ENCODE results near the gene CACNA1B. TPM values are rescaled to one million over a fixed set of nuclear protein-coding genes. Genes with fewer than 3 reads are reported as not detected.

Gene CACNA1B
- total and polyA plus RNA-seq, 2 of the 4 experiments (the other 2 are of a cell fraction) = 0.02 TPM; not detected in 1

DNA sequence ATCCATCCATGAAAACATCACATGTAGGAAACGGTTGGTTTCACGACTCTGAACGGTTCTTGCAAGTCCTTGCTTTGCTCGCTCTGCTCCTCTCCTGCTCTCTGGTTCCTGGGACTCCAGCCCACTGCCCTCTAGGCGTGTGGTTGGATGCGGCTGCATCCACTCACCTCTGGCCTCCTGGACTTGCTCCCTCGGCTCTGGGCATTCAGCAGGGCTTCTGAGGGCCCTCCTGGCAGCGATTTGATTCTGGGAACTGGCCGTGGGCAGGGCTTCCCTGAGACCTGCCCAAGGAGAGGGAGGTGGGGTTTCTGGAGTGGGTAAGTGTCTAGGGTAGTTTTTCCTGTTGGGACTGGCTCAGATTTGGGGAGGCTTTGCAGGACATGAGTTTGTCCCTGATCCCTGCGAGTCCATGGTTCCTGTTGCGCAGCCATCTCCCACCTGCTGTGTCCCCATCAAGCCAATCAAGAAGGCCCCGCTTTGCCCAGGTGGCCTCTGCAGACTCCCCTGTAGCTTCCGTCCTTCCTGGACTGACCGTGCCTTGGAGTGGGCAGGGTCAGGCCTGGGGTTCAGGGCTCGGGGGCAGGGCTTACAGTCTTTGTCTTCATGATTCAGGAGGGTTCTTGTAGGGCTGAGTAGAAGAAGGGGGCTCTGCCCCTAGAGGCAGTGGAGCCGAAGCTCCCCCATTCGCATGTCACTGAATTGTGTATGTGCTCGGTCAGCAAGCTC, 192.3 kb downstream of the CACNA1B start:
- Histone ChIP-seq H2BK120ac (ENCODE audit: low read depth, low read length) (no peak overlapping the region), H4K5ac (ENCODE audit: low read depth, low read length) (no peak overlapping the region), H4K91ac (ENCODE audit: insufficient read depth, low read depth, low read length) (no peak overlapping the region), H4K8ac (ENCODE audit: low read depth in 2 of 2, low read length in 2 of 2) (no peak overlapping the region), H3K9me3 (ENCODE audit: control insufficient read depth, insufficient read depth, low read length) (peaks cover 56% of the 10 kb centered on the region), H3K4me3 (ENCODE audit: insufficient read depth, low read depth, low read length) (no peak overlapping the region), H3K23ac (ENCODE audit: low read depth, low read length) (no peak overlapping the region), H3K27ac (ENCODE audit: insufficient read depth, low read length) (no peak overlapping the region), H3K18ac (ENCODE audit: low read depth, low read length) (no peak overlapping the region), H3K56ac (ENCODE audit: extremely low read depth, insufficient read depth, low read length) (no peak overlapping the region), H3K4me2 (ENCODE audit: low read depth, low read length) (no peak overlapping the region), H3K9ac (ENCODE audit: low read depth, low read length) (no peak overlapping the region), H2AFZ (replicated peaks; ENCODE audit: low read length, poor library complexity) (no peak overlapping the region), H2BK15ac (ENCODE audit: low read depth, low read length) (no peak overlapping the region), H2AK9ac (replicated peaks; ENCODE audit: low read depth, low read length, poor library complexity) (no peak overlapping the region), H2AK5ac (ENCODE audit: low read depth, low read length) (no peak overlapping the region), H3K27me3 (ENCODE audit: control insufficient read depth, insufficient read depth, low read length) (no peaks in the 10 kb centered on the region), H3K79me1 (ENCODE audit: low read depth in 1 of 2, low read length in 2 of 2) (no peaks in the 10 kb centered on the region), H3K36me3 (ENCODE audit: control insufficient read depth, insufficient read depth, low read length) (no peaks in the 10 kb centered on the region), H2BK20ac (ENCODE audit: low read depth, low read length) (no peak overlapping the region), H4K20me1 (ENCODE audit: insufficient read depth, low read length) (no peaks in the 10 kb centered on the region), H3K4me1 (ENCODE audit: control insufficient read depth, insufficient read depth, low read length) (no peaks in the 10 kb centered on the region), H3K14ac (replicated peaks; ENCODE audit: low read depth, low read length) (no peak overlapping the region), H2BK5ac (ENCODE audit: low read depth, low read length, poor library complexity, severe bottlenecking) (no peak overlapping the region), H3K4ac (ENCODE audit: low read depth, low read length) (no peak overlapping the region), H3K9me1 (ENCODE audit: insufficient read depth, low read length) (no peaks in the 10 kb centered on the region)
- in situ Hi-C loops (cut with MboI; ENCODE audit: low sequenced_read_pairs) = no loop called here
- ChIA-PET POLR2A (ENCODE audit: unreplicated experiment) (no interaction called here), CTCF (no interaction called here)
- TF ChIP-seq SMC3 (IDR thresholded peaks at IDR 0.05; ENCODE audit: low read depth, low read length) (no peak), MAZ (IDR thresholded peaks at IDR 0.05; ENCODE audit: borderline replicate concordance, low read depth, low read length) (no peak), BHLHE40 (IDR thresholded peaks at IDR 0.05; ENCODE audit: low read depth, low read length) (no peak), CHD1 (IDR thresholded peaks at IDR 0.05; ENCODE audit: low read depth, low read length) (no peak), MAFK (IDR thresholded peaks at IDR 0.05; ENCODE audit: low read depth, low read length) (no peak), POLR2A (IDR thresholded peaks at IDR 0.05; ENCODE audit: low read depth, low read length) (no peak), NFE2L2 (IDR thresholded peaks at IDR 0.05; ENCODE audit: low read depth, low read length) (no peak)
- TF ChIP-seq, protein P1, sequence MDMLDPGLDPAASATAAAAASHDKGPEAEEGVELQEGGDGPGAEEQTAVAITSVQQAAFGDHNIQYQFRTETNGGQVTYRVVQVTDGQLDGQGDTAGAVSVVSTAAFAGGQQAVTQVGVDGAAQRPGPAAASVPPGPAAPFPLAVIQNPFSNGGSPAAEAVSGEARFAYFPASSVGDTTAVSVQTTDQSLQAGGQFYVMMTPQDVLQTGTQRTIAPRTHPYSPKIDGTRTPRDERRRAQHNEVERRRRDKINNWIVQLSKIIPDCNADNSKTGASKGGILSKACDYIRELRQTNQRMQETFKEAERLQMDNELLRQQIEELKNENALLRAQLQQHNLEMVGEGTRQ (IDR thresholded peaks at IDR 0.05; ENCODE audit: low read depth, low read length) = no peak
- TF ChIP-seq, protein P2, sequence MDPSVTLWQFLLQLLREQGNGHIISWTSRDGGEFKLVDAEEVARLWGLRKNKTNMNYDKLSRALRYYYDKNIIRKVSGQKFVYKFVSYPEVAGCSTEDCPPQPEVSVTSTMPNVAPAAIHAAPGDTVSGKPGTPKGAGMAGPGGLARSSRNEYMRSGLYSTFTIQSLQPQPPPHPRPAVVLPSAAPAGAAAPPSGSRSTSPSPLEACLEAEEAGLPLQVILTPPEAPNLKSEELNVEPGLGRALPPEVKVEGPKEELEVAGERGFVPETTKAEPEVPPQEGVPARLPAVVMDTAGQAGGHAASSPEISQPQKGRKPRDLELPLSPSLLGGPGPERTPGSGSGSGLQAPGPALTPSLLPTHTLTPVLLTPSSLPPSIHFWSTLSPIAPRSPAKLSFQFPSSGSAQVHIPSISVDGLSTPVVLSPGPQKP (IDR thresholded peaks at IDR 0.05; ENCODE audit: borderline replicate concordance, low read depth, low read length) = no peak
- TF ChIP-seq, protein P3, sequence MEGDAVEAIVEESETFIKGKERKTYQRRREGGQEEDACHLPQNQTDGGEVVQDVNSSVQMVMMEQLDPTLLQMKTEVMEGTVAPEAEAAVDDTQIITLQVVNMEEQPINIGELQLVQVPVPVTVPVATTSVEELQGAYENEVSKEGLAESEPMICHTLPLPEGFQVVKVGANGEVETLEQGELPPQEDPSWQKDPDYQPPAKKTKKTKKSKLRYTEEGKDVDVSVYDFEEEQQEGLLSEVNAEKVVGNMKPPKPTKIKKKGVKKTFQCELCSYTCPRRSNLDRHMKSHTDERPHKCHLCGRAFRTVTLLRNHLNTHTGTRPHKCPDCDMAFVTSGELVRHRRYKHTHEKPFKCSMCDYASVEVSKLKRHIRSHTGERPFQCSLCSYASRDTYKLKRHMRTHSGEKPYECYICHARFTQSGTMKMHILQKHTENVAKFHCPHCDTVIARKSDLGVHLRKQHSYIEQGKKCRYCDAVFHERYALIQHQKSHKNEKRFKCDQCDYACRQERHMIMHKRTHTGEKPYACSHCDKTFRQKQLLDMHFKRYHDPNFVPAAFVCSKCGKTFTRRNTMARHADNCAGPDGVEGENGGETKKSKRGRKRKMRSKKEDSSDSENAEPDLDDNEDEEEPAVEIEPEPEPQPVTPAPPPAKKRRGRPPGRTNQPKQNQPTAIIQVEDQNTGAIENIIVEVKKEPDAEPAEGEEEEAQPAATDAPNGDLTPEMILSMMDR (conservative IDR thresholded peaks at IDR 0.05; ENCODE audit: low read depth, low read length) = no peak
- DNase-seq (no peak), ATAC-seq (ENCODE audit: low read depth) (no peak)
- intact Hi-C loops (cut with micrococcal nuclease) = no loop called here
- dilution Hi-C loops (cut with HindIII; ENCODE audit: low sequenced_read_pairs, unreplicated experiment) = no loop called here
- BruUV-seq (replicated peaks) = no TSS peak
- WGBS, 2 experiments (ENCODE audit: extremely low coverage in 2 of 2, insufficient read length in 1 of 2) = 48% methylated on average over 8 of the region's 18 CpGs; no CpG with 5 or more reads in 1 of the 2 experiments

Measured in IMR-90 (cell line).